Retinal pigment epithelial cell (primary cell): ENCODE measurements around the gene PDGFA.

Source experiments
- DNase-seq: peaks from one replicate; pipeline ENCODE4 v3.0.0-alpha.2; 2010; ENCODE audit warnings: low read depth
- H3K4me3 ChIP-seq: 2 replicates; pipeline ENCODE4 v1.5.1; 2011; ENCODE audit warnings: mild to moderate bottlenecking, low read length, control low read depth, moderate library complexity
- TF ChIP-seq, protein P1 (sequence below): conservative IDR thresholded peaks from 2 replicates; pipeline ENCODE4 v1.5.1; 2011; ENCODE audit warnings: low read depth, low read length, control low read depth, inconsistent platforms

Gene PDGFA

DNA sequence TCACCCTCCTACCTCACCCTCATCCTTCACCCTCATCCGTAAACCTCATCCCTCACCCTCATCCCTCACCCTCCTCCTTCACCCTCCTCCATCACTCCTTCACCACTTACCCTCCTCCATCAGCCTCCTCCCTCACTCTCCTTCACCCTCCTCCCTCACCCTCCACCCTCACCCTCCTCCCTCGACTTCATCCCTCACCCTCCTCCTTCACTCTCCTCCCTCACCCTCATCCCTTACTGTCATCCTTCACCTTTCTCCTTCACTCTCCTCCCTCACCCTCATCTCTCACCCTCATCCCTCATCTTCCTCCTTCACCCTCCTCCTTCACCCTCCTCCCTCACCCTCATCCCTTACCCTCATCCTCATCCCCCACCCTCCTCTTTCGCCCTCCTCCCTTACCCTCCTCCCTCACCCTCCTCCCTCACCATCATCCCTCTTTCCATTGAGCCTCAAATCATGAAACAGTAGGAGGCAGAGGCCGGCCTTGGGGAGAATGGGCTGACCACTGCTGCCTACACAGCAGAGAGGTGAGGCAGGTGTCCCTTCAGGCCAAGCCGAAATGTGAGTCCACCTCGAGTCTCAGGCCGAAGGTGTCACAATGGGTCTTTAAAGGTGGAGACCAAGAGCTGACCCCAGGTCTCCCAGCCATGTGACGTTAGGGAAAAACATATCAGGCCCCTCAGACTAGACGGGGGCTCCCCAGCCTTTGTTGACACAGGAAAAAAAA is 53.0 kb downstream of the PDGFA start:
- no peak overlapping the region for H3K4me3 ChIP-seq
- no peak for DNase-seq
- TF ChIP-seq, protein P1, sequence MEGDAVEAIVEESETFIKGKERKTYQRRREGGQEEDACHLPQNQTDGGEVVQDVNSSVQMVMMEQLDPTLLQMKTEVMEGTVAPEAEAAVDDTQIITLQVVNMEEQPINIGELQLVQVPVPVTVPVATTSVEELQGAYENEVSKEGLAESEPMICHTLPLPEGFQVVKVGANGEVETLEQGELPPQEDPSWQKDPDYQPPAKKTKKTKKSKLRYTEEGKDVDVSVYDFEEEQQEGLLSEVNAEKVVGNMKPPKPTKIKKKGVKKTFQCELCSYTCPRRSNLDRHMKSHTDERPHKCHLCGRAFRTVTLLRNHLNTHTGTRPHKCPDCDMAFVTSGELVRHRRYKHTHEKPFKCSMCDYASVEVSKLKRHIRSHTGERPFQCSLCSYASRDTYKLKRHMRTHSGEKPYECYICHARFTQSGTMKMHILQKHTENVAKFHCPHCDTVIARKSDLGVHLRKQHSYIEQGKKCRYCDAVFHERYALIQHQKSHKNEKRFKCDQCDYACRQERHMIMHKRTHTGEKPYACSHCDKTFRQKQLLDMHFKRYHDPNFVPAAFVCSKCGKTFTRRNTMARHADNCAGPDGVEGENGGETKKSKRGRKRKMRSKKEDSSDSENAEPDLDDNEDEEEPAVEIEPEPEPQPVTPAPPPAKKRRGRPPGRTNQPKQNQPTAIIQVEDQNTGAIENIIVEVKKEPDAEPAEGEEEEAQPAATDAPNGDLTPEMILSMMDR, result no peak

DNA sequence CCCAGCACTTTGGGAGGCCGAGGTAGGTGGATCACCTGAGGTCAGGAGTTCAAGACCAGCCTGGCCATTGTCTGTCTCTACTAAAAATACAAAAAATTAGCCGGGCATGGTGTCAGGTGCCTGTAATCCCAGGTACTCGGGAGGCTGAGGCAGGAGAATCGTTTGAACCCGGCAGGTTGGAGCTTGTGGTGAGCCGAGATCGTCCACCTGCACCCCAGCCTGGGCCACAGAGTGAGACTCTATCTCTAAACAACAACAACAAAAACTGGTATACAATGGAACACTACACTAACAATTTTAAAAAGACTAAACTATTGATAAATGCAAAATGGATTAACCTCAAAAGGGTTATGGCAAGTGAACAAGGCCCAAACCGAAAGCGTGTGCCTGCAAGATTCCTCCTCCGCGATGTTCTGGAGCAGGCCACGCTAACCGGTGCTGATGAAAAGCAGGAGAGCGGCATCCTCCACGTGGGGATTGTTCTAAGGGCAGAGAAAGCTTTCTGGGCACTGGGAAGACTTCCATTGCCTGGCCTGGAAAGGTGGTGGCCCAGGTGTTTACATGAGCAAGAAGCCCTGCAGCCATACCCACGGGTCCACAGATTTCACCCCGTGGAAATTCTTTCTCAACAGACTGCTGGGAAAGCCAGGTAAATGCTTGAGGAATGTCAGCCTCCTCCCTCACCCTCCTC is 53.8 kb downstream of the PDGFA start:
- TF ChIP-seq, protein P1, result no peak
- no peak overlapping the region for H3K4me3 ChIP-seq
- DNase-seq, result no peak

DNA sequence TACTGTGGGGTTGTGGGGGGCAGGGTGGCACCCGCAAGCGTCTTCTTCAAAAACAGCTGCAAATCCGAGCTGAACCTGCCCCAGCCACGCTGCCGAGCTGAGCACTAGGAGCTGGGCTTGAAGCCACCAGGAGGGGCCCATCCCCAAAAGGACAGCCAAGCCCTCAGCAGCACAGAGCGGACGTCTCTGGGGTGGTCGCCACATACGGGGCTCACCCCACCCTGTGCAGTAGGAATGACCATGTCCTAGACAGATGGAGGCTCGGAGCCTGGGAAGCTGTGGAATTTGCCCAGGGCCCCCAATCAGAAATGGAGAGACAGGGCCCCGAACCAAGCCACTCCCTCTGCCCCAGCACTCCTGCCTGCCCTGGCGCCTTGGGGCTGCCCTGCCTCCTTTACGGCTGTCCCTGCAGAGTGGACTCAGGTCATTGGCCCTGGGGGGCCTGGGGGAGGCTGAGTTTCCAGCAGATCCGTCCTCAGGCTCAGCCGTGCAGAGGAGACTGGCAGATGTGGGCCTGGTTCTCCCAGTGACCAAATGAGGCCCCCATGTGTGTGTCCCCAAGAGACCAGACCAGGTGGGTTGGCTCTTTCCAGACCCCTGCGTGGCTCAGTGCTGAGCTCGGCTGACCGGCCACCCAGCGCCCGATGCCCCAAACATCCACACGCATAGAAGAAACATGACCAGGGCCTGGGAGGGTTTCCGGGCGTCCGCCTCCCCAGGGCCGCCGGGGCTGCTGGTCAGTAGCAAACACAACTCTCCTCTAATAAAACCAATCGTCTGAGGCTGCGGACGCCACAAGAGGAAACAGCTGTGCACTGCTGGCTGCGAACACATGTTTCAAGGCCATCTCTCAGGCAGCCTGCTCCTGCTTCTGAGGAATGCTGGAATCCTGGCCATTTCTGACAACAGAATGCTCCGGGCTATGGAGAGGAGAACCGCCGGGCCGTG is 54.9 kb downstream of the PDGFA start:
- DNase-seq, result no peak
- TF ChIP-seq, protein P1, result no peak
- no peak overlapping the region for H3K4me3 ChIP-seq

DNA sequence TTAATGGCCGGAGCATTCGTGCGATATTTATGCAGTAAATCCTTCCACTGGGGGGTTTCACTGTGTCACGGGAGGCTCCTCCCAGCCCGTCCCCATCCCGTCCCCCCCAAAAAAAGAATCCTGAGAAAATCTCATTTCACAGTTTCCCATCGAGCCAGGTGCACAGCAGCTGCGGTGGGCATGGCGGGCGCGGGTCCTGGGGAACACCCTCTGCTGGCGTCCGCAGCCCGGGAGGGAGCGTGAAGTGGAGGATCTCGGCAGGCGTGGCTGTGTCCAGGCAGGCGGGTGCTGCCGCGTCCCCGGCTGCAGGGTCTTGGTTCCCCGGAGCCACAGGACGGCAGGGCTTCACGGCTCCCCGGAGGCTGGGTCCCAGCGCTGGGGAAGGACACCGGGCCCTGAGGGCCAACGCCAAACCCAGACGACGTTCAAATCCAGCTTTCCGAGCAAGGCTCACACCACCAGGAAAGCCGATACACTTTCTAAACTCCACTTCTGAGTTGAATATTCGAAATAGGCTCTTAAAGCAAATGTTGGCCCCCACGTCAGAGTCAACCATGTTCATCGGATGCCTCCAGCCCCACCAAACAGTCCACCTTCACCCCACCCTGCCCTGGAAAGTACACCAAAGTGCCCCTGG is 55.7 kb downstream of the PDGFA start:
- no peak overlapping the region for H3K4me3 ChIP-seq
- no peak for DNase-seq
- TF ChIP-seq, protein P1, result no peak

DNA sequence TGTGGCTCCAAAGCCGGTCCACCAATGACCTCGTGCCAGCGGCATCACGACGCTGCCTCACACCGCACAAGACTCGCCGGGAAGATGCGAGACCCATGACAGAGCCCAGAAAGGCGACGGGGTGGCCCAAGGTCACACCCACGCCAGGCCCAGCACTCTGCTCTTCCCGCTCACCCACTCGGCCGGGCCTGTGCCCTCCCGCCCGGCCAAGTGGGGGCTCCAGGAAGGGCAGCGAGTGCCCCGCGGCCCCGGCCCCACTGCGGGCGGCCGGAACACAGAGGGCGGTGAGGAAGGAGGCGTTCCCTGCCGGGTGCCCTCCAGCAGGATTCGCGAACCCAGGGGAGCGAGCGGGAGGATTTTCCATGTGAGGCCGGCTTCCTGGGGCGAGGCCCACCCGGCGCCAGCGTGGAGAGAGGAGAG is 56.3 kb downstream of the PDGFA start:
- no peak for DNase-seq
- TF ChIP-seq, protein P1, result no peak
- no peak overlapping the region for H3K4me3 ChIP-seq

DNA sequence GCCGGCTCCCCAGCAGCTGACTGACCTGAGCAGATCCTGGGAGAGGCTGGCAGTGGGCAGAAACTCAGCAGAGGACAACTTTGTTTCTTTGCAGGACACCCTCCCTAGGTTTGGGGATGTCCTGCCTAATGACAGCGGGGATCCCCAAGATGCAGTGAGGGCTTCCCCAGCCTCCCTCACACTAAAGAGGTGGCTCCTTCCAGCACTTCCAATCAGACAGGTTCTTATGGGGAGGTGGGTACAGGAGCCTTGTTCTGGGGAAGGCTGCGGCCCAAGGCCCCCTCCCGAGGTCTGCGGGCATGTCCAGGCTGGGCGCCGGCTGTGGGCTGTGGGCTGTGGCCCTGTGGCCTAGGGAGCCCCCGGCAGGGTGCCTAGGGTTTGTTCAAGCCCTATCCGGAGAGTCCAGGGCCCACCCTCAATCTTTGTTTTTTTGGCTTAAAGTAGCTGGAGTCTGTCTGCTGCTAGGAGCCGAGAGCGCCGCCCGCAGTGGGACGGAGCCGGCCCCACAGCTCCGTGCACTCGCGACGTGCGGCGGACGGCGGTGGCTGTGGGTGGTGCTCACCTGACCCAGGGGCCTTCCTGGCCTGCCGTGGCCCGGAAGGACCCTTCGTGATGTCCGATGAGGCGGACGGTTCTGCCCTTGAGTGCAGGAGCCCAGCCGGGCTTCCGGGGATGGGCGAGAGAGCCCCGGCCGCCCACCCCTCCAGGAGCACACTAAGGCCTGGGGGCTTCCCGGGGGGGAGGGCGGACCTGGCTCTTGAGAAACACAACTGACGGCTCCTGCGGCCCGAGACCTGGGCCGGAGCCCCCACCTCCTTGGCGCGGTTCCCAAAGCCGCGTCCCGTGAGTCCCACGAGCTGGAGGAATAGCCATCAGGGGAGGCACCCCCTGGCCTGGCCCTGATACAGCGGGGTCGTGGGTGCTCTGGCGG is 57.2 kb downstream of the PDGFA start:
- TF ChIP-seq, protein P1, result no peak
- H3K4me3 ChIP-seq, result no peak overlapping the region
- no peak for DNase-seq
